Endothelial cell of umbilical vein (primary cell): Measurements from ENCODE around the gene KCNJ2. TPM values are rescaled to one million over a fixed set of nuclear protein-coding genes. Genes with fewer than 3 reads are reported as not detected.

ENCODE experiments used
- BruUV-seq: library from RNA; stranded (reverse); fragments of 400-500 nt; replicated peaks from 2 replicates; lab custom pipeline; 2021; lab: Mats Ljungman, UMichigan
- CTCF ChIA-PET: fragments of 300-600, 350-600 bp; sonication (Branson Sonifier 250); formaldehyde crosslinking; loops from one replicate; lab custom pipeline; 2021; ENCODE audit warnings: antibody characterized with exemption, inconsistent platforms; lab: Charles Lee
- POLR2A ChIA-PET: fragments of 300-600, 350-600 bp; sonication (Branson Sonifier 250); formaldehyde crosslinking; loops from one replicate; lab custom pipeline; 2021; ENCODE audit warnings: antibody characterized with exemption, inconsistent platforms; lab: Charles Lee
- DNase-seq: peaks from one replicate; pipeline ENCODE4 v3.0.0-alpha.2; 2011; ENCODE audit warnings: low read depth, low spot score
- FAIRE-seq: peaks from 2 replicates; lab custom pipeline; 2011; peaks lifted over from hg19 to GRCh38; lab: Jason Lieb, UNC
- H2AFZ ChIP-seq: 2 replicates; pipeline ENCODE4 v1.6.0; 2012; ENCODE audit warnings: low read depth, low read length, control low read depth, inconsistent platforms
- H3K27ac ChIP-seq: 2 replicates; pipeline ENCODE4 v1.5.1; 2011; ENCODE audit warnings: low read depth, mild to moderate bottlenecking, control low read depth, low read length, moderate library complexity; ENCODE audit not compliant: insufficient read depth
- H3K27me3 ChIP-seq, 2 experiments: 2 replicates each; pipeline versions ENCODE4 v1.6.0 to v1.6.1; 2011; ENCODE audit warnings: low read length in 2 of 2, mixed read lengths in 1 of 2; ENCODE audit not compliant: control insufficient read depth in 2 of 2, insufficient read depth in 2 of 2
- H3K36me3 ChIP-seq, 2 experiments: 2 replicates in 1 of 2; 3 replicates in 1 of 2; pipeline ENCODE4 v1.5.1; 2011; ENCODE audit warnings: low read length in 2 of 2, mild to moderate bottlenecking in 1 of 2, moderate library complexity in 1 of 2; ENCODE audit not compliant: control insufficient read depth in 2 of 2, insufficient read depth in 2 of 2; ENCODE audit errors: extremely low read depth in 1 of 2
- H3K4me1 ChIP-seq: 3 replicates; pipeline ENCODE4 v1.5.1; 2011; ENCODE audit warnings: mild to moderate bottlenecking, low read length; ENCODE audit not compliant: control insufficient read depth, insufficient read depth; ENCODE audit errors: extremely low read depth
- H3K4me2 ChIP-seq: 2 replicates; pipeline ENCODE4 v1.6.1; 2011; ENCODE audit warnings: low read length, control low read depth, mixed read lengths; ENCODE audit not compliant: insufficient read depth
- H3K4me3 ChIP-seq, 3 experiments: fragments of 200-600 bp in 1 of 3; sonication (generic), shearing (Covaris generic) in 1 of 3; replicated peaks in 1 of 3; 2 replicates each; pipeline ENCODE4 v1.5.1; 2011 to 2016; ENCODE audit warnings: control low read depth in 3 of 3, low read length in 3 of 3, mild to moderate bottlenecking in 2 of 3, inconsistent platforms in 1 of 3, low read depth in 1 of 3, moderate library complexity in 1 of 3; ENCODE audit not compliant: insufficient read depth in 1 of 3
- H3K79me2 ChIP-seq: 2 replicates; pipeline ENCODE4 v1.6.0; 2012; ENCODE audit warnings: low read length, inconsistent platforms; ENCODE audit not compliant: control insufficient read depth, insufficient read depth
- H3K9ac ChIP-seq: replicated peaks from 2 replicates; pipeline ENCODE3; 2011; ENCODE audit warnings: low read length, control low read depth; ENCODE audit not compliant: insufficient read depth; ENCODE audit errors: extremely low read depth
- H3K9me1 ChIP-seq: replicated peaks from 3 replicates; pipeline ENCODE4 v1.6.0; 2011; ENCODE audit warnings: mild to moderate bottlenecking, low read length; ENCODE audit not compliant: control insufficient read depth, insufficient read depth; ENCODE audit errors: extremely low read depth
- H3K9me3 ChIP-seq: replicated peaks from 2 replicates; pipeline ENCODE4 v1.5.1; 2012; ENCODE audit warnings: low read length, inconsistent platforms; ENCODE audit not compliant: control insufficient read depth, insufficient read depth
- H4K20me1 ChIP-seq: replicated peaks from 2 replicates; pipeline ENCODE3; 2011; ENCODE audit warnings: mild to moderate bottlenecking, low read length; ENCODE audit not compliant: control insufficient read depth, insufficient read depth; ENCODE audit errors: extremely low read depth
- EZH2 ChIP-seq: IDR thresholded peaks from 2 replicates; pipeline ENCODE4 v1.6.1; 2012; ENCODE audit warnings: borderline replicate concordance, low read depth, mild to moderate bottlenecking, moderate library complexity, low read length, inconsistent platforms; ENCODE audit not compliant: severe bottlenecking
- FOS ChIP-seq: IDR thresholded peaks from 2 replicates; pipeline ENCODE4 v1.6.1; 2011; ENCODE audit warnings: mild to moderate bottlenecking, low read length, moderate library complexity, borderline replicate concordance; ENCODE audit not compliant: insufficient read depth
- GATA2 ChIP-seq: IDR thresholded peaks from 2 replicates; pipeline ENCODE4 v1.7.0; 2011; ENCODE audit warnings: low read depth, mild to moderate bottlenecking, moderate library complexity, mixed read lengths, low read length; ENCODE audit not compliant: insufficient read length, insufficient read depth
- JUN ChIP-seq: IDR thresholded peaks from 2 replicates; pipeline ENCODE4 v1.6.1; 2011; ENCODE audit warnings: borderline replicate concordance, low read depth; ENCODE audit not compliant: insufficient read length, insufficient read depth
- MYC ChIP-seq: IDR thresholded peaks from one replicate; pipeline ENCODE4 v1.6.1; 2011; ENCODE audit warnings: mild to moderate bottlenecking, low read depth, low read length
- POLR2A ChIP-seq: IDR thresholded peaks from 2 replicates; pipeline ENCODE4 v1.6.1; 2012; ENCODE audit warnings: low read depth, mild to moderate bottlenecking, control low read depth, low read length
- POLR2AphosphoS5 ChIP-seq: IDR thresholded peaks from 2 replicates; pipeline ENCODE4 v1.6.1; 2012; ENCODE audit warnings: low read depth, mild to moderate bottlenecking, control low read depth, low read length, moderate library complexity; ENCODE audit not compliant: insufficient read depth
- dilution Hi-C: fragments of 300-500 bp; cut with MboI; formaldehyde crosslinking; loops from one replicate; pipeline ENCODE4 v1.15.0; 2019; ENCODE audit warnings: low sequenced_read_pairs; ENCODE audit not compliant: extremely low pct_ligation_motif_present
- intact Hi-C: fragments of 100-400 bp; cut with micrococcal nuclease; formaldehyde crosslinking; loops from one replicate; pipeline ENCODE4 v1.10.0; 2022
- polyA plus RNA-seq, 4 experiments: library from polyadenylated mRNA; depleted of rRNA in 3 of 4; stranded (reverse) in 3 of 4; unstranded in 1 of 4; fragments of >200 nt; gene quantifications; 2 replicates each; pipeline versions ENCODE4 v1.2.1 to v1.2.3, GENCODE V29; 2011 to 2012; ENCODE audit warnings: missing spikeins in 1 of 4
- total RNA-seq: library from RNA; stranded (reverse); gene quantifications from 2 replicates; pipeline ENCODE4 v1.2.3, GENCODE V29; 2021
- TF ChIP-seq, protein P1 (sequence below), 2 donors: IDR thresholded peaks; 1 replicate in 1 of 2; 2 replicates in 1 of 2; pipeline ENCODE4 v1.5.1; 2011; ENCODE audit warnings: low read length in 2 of 2, mild to moderate bottlenecking in 2 of 2, moderate library complexity in 2 of 2, control low read depth in 1 of 2, inconsistent platforms in 1 of 2, low read depth in 1 of 2; ENCODE audit not compliant: insufficient read depth in 1 of 2; ENCODE audit errors: extremely low read depth in 1 of 2
- TF ChIP-seq, protein P2 (sequence below): IDR thresholded peaks from 2 replicates; pipeline ENCODE4 v1.6.1; 2011; ENCODE audit not compliant: insufficient read depth, insufficient read length

KCNJ2 gene
- total and polyA plus RNA-seq, 2 donors (not counting 3 experiments of a cell fraction or from before 2014, with no cell fraction given): 8.3 to 11.5 TPM

DNA sequence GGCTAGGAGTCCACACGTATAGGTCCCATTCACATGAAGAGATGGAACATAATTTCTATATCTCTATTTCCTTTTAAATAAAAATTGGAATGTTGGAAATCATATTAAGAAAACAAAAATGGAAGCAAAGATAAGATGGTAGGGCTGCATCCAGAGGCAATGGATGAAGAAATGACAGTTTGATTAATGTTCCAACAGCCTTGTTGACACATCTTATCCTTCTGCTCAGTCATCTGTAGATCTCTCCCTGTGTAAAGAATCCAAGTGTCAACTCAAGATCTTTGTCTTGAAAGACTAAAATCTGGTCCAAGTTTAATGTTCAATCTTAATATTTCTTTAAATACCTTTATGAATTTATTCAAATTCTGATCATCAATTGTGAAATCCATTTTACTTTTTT is 7.8 kb upstream of the KCNJ2 start:
- Histone ChIP-seq H3K4me1 (peaks cover 50% of the 10 kb centered on the region), H3K4me2 (no peak overlapping the region), H3K9me3 (no peaks in the 10 kb centered on the region), H3K79me2 (no peaks in the 10 kb centered on the region), H3K9me1 (no peaks in the 10 kb centered on the region), H3K4me3 (no peak overlapping the region), H3K36me3 (no peaks in the 10 kb centered on the region), H3K27ac (no peak overlapping the region), H3K27me3 (no peaks in the 10 kb centered on the region), H3K9ac (no peak overlapping the region), H4K20me1 (no peaks in the 10 kb centered on the region), H2AFZ (no peak overlapping the region)
- FAIRE-seq (no peak), DNase-seq (no peak)
- dilution Hi-C loops (no loop called here), intact Hi-C loops (no loop called here)
- no TSS peak for BruUV-seq
- ChIA-PET CTCF (no interaction called here), POLR2A (no interaction called here)
- TF ChIP-seq MYC: no peak
- TF ChIP-seq, protein P1, sequence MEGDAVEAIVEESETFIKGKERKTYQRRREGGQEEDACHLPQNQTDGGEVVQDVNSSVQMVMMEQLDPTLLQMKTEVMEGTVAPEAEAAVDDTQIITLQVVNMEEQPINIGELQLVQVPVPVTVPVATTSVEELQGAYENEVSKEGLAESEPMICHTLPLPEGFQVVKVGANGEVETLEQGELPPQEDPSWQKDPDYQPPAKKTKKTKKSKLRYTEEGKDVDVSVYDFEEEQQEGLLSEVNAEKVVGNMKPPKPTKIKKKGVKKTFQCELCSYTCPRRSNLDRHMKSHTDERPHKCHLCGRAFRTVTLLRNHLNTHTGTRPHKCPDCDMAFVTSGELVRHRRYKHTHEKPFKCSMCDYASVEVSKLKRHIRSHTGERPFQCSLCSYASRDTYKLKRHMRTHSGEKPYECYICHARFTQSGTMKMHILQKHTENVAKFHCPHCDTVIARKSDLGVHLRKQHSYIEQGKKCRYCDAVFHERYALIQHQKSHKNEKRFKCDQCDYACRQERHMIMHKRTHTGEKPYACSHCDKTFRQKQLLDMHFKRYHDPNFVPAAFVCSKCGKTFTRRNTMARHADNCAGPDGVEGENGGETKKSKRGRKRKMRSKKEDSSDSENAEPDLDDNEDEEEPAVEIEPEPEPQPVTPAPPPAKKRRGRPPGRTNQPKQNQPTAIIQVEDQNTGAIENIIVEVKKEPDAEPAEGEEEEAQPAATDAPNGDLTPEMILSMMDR (IDR thresholded peaks at IDR 0.05; ENCODE audit: extremely low read depth in 1 of 2, insufficient read depth in 1 of 2, low read depth in 1 of 2, low read length in 2 of 2): no peak
- TF ChIP-seq JUN: no peak
- no peak for TF ChIP-seq POLR2A
- TF ChIP-seq, protein P2, sequence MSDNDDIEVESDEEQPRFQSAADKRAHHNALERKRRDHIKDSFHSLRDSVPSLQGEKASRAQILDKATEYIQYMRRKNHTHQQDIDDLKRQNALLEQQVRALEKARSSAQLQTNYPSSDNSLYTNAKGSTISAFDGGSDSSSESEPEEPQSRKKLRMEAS: no peak
- TF ChIP-seq GATA2: no peak
- no peak for TF ChIP-seq POLR2AphosphoS5
- no peak for TF ChIP-seq FOS
- TF ChIP-seq EZH2: no peak
